Measurements from ENCODE around the gene KRTAP5-4.

GRCh38 chr11:1571760-1572196 lies 50.2 kb downstream of the KRTAP5-4 start:
- TF ChIP-seq POLR2A (IDR thresholded peaks at IDR 0.05), result no peak
- no peak for TF ChIP-seq EP300 (IDR thresholded peaks at IDR 0.05)
